OCI-LY7 (cell line): ENCODE data around the gene RSPRY1.

ENCODE experiments used
- EZH2phosphoT487 ChIP-seq: fragments of 200-600 bp; sonication (generic); IDR thresholded peaks from 2 replicates; pipeline ENCODE4 v1.6.1; 2018; ENCODE audit warnings: low read depth, borderline replicate concordance, mild to moderate bottlenecking, mixed run types, antibody characterized with exemption, low read length, moderate library complexity, mixed read lengths
- TF ChIP-seq, protein P1 (sequence below): fragments of 200-600 bp; sonication (generic); conservative IDR thresholded peaks from 2 replicates; pipeline ENCODE4 v1.5.1; 2014; ENCODE audit warnings: mild to moderate bottlenecking, antibody characterized with exemption, low read length, moderate library complexity, mixed read lengths

- TF ChIP-seq, protein P1, sequence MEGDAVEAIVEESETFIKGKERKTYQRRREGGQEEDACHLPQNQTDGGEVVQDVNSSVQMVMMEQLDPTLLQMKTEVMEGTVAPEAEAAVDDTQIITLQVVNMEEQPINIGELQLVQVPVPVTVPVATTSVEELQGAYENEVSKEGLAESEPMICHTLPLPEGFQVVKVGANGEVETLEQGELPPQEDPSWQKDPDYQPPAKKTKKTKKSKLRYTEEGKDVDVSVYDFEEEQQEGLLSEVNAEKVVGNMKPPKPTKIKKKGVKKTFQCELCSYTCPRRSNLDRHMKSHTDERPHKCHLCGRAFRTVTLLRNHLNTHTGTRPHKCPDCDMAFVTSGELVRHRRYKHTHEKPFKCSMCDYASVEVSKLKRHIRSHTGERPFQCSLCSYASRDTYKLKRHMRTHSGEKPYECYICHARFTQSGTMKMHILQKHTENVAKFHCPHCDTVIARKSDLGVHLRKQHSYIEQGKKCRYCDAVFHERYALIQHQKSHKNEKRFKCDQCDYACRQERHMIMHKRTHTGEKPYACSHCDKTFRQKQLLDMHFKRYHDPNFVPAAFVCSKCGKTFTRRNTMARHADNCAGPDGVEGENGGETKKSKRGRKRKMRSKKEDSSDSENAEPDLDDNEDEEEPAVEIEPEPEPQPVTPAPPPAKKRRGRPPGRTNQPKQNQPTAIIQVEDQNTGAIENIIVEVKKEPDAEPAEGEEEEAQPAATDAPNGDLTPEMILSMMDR, result no peak
- TF ChIP-seq EZH2phosphoT487, result no peak
Observed at GRCh38 chr16:57240851-57241250, 54.7 kb downstream of the RSPRY1 start.
